ENCODE data around the gene DMC1. TPM values are rescaled to one million over a fixed set of nuclear protein-coding genes. Genes with fewer than 3 reads are reported as not detected.

DMC1 gene
- total and polyA plus RNA-seq, 10 of the 15 experiments (the other 5 are each of a cell fraction or from before 2014, with no cell fraction given) = 1.0 to 21.0 (median 4.5) TPM

GRCh38 chr22:38614332-38615063, 44.5 kb upstream of the DMC1 start (continued):
- TF ChIP-seq RAD51 (IDR thresholded peaks at IDR 0.05) = no peak

GRCh38 chr22:38613588-38613987, 43.6 kb upstream of the DMC1 start:
- ChIA-PET RAD21 (ENCODE audit: unreplicated experiment) (no interaction called here), SMC1A (ENCODE audit: uncharacterized antibody, unreplicated experiment) (interaction anchor here (0.8 to 1.7 kb wide), 2 partner anchors 55 to 117 kb away, joined by 3 to 4 read pairs; no protein-coding TSS in a partner anchor)
- BruUV-seq (replicated peaks) = no TSS peak

More at GRCh38 chr22:38613588-38613987, 43.6 kb upstream of the DMC1 start:
- no peaks in the 10 kb centered on the region for H3K79me2 ChIP-seq (ENCODE audit: control insufficient read depth, insufficient read depth, low read length)
- H4K20me1 ChIP-seq (ENCODE audit: control insufficient read depth, insufficient read depth) = no peaks in the 10 kb centered on the region
- no peaks in the 10 kb centered on the region for H3K27me3 ChIP-seq (replicated peaks in 1 of 2; ENCODE audit: control insufficient read depth in 2 of 2, insufficient read depth in 2 of 2, low read length in 1 of 2)
- intact Hi-C loops (cut with micrococcal nuclease; ENCODE audit: unreplicated experiment) (no loop called here), in situ Hi-C loops (cut with MboI) (no loop called here)
- ATAC-seq (peak; percentile 61), FAIRE-seq (no peak), DNase-seq (ENCODE audit: low read depth, low spot score) (peak; percentile 0)
- H3K36me3 ChIP-seq (ENCODE audit: control insufficient read depth in 2 of 2, insufficient read depth in 2 of 2, low read length in 1 of 2) = no peaks in the 10 kb centered on the region
- no peak overlapping the region for H3K27ac ChIP-seq (ENCODE audit: control insufficient read depth, insufficient read depth)
- no peak overlapping the region for H3K4me3 ChIP-seq
- no peaks in the 10 kb centered on the region for H3K9me3 ChIP-seq (replicated peaks; ENCODE audit: control insufficient read depth, insufficient read depth, low read length)
- no peak overlapping the region for H3K9ac ChIP-seq (ENCODE audit: control insufficient read depth, insufficient read depth, low read length)
- no peak overlapping the region for H2AFZ ChIP-seq (ENCODE audit: control insufficient read depth, low read depth, low read length)
- 13% methylated on average over 4 of the region's 4 CpGs for WGBS (ENCODE audit: insufficient coverage, insufficient replicate concordance, low lambda C conversion rate, missing lambda C conversion rate)
- peak overlapping the region; percentile 42 for H3K4me2 ChIP-seq (ENCODE audit: control insufficient read depth, insufficient read depth)
- ChIA-PET POLR2A (interaction anchor here (0.6 kb wide), 2 partner anchors 464 to 1042 kb away, joined by 3 to 8 read pairs; no protein-coding TSS in a partner anchor), CTCF (no interaction called here)
- TF ChIP-seq JUNB (IDR thresholded peaks at IDR 0.05) (peak; percentile 84), ATF7 (IDR thresholded peaks at IDR 0.05; ENCODE audit: low read depth) (no peak), ZBTB4 (CRISPR knock-in tag; IDR thresholded peaks at IDR 0.05) (no peak)
- no peaks in the 10 kb centered on the region for H3K4me1 ChIP-seq (ENCODE audit: control insufficient read depth, insufficient read depth, low read length)

Data from GM12878 (cell line).